ENCODE data around the gene PISD.

PISD gene

GRCh38 chr22:31625257-31625640 is 36.8 kb downstream of the PISD start:
- no peak for DNase-seq

DNA sequence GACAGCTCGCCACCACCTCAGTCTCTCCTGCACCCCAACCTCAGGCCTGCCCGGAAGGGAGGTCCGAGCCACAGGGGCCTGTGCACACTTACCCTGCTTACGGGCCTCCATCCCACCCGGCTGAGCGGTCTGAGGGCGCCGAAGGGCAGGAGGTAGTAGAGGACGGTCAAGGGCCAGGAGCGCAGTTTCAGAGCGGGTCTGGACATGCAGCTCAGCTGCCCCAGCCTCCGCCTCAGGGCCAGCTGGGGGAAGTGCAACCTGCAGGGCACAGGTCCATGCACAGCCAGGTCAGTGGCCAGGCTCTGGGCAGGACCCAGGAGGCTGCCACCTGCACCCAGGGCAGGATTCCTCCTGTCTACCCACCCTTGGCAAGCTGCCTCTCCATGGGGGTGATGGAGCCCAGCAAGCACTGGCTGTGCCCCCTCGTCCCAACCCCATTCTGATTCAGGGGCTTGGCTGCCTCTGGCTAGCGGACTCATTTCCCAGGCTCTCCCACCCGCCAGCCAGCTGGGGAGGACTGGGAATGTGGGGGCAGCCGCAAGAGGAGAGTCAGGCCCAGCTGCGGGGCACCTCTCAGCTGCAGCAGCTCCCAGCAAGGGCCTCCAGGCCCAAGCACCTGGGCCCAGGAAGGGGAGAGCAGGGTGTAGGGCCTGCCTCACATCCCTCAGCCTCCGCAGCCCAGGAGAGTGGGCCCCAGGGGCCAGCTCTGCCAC is 38.3 kb downstream of the PISD start:
- no peak for DNase-seq

DNA sequence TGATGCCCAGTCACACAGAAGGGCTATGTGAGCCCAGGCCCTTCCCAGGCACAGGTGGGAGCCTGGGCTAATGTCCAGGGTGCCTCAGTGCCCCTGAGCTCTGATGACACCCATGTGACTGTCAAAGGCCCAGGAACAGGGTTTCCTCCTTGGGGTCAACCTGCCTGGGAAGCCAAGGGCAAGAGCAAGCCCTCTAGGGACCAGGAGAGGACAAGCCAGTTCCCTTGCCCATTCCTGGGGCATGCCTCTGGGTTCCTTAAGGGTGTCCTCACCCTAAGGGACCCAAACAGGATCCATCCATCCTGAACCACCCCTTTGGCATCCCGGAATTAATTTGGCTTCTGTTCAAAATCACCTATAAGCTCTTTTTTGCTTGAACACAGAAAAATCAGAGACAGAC is 39.0 kb downstream of the PISD start:
- no peak for DNase-seq

DNA sequence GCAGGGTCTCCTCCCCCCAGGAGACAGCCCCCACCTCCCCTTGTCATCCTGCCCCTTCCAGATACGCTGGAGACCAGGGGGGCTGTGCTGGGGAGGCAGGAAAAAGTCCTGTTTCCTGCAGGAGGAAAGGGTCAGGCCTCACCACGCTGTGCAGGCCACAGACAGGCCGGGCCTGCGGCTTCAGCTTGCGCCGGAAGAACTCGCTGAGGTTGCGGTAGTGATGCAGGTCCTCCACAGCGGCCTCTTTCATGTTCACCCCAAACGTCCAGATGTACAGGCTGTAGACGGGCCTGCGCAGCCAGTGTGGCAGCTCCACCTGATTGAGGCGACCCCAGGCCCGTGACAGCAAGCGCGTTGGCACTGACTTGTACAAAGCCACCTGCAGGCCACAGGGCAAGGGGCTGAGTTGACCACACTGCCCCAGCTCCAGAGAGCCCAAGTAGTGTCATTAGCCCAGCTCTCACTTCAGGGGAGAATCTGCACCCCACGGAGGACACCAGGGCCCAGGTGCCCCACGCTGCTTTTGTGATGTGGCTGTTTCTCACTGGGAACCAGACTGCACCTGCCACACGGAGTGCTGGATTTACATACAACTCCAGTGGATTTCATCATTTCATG is 40.4 kb downstream of the PISD start:
- no peak for DNase-seq

- DNase-seq = no peak
These were observed 41.1 kb downstream of the PISD start for GRCh38 chr22:31620756-31621480.

DNA sequence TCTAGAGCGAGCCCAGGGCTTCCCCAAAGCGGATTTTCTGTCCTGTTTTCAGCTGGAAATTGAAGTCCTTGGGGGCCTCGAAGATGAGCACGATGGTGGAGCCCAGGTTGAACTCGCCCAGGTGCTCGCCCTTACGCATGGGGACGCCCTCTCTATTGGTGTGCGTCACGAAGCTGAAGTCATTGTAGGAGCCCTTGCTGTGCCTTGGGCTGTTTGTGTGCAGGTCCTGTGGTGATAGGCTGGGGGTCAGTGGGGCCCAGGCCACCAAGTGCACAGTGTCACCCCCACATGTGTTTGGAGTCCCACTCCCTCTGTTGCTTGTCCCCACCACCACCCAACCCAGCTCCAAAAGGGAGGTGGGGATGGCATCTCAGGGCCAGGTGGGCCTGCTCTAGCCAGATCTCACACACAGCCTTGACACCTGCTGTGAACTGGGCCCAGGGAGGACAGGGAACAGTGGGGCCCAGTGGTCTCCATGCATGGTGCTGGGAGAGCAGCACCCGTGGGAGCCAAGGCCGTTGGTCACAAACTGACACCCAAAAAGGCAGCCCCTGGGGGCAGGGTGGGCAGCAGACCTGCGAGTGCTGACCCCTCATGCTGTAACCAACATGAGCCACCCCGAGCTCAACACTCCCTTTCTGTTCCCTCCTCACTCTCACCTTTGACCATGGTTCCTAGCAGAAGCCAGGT is 42.3 kb downstream of the PISD start:
- no peak for DNase-seq

- DNase-seq = no peak
These were observed 43.4 kb downstream of the PISD start for GRCh38 chr22:31618471-31619176.

GRCh38 chr22:31618057-31618456 is 44.0 kb downstream of the PISD start:
- DNase-seq = no peak

- DNase-seq = no peak
These were observed 45.6 kb downstream of the PISD start for GRCh38 chr22:31616315-31616980.

- DNase-seq = no peak
These were observed 46.1 kb downstream of the PISD start for GRCh38 chr22:31615940-31616314.

GRCh38 chr22:31615491-31615860 is 46.5 kb downstream of the PISD start:
- DNase-seq = no peak

DNA sequence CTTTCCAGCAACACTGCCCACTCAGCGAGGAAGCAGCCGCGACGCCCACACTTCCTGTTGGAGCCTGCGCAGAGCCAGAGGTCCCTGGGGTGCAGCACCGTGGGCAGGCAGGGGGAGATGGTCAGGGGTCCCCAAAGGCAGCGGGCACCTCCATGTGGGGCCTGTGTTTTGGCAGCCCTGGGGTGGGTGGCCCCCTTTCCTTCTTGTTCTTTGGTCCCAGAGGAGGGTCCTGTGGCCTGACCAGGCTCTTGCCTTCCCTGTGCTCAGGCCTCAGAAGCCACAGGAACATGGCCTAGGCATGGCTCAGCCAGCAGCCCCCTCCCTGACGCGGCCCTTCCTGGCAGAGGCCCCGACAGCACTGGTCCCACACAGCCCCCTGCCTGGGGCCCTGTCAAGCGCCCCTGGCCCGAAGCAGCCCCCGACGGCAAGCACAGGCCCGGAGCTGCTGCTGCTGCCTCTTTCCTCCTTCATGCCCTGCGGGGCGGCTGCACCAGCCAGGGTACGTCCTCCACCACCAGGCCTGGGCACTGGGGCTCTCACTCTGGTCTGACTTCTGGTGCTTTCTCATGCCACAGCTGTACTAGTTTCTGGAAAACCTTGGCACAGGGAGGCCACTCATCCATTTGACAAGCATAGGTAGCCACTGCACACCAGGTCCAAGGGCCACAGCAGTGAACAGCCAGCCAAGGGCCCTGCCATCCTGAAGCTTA is 47.1 kb downstream of the PISD start:
- DNase-seq = no peak

DNA sequence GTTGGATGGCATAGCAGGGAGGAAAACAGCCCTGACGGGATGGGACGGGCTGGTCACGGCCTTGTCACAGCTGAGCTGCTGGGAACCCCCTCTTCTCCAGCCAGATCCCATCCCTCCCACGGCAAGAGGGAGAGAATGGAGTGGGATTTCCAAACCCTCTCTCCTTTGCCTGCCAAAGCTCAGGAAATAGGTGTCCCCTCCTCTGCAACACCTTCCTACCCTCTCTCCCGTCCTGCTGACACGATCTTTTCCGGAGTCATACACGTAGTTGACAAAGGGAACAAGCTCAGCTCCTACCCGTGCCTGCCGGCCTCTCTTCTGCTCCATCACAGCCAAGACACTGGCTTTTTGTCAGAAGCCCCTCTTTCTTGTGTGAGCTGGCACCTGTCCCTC is 48.1 kb downstream of the PISD start:
- DNase-seq = no peak

GRCh38 chr22:31613286-31613903 is 48.6 kb downstream of the PISD start:
- no peak for DNase-seq

GRCh38 chr22:31612891-31613285 is 49.1 kb downstream of the PISD start:
- DNase-seq = no peak

- DNase-seq = no peak
These were observed 50.8 kb downstream of the PISD start for GRCh38 chr22:31611061-31611760.

DNA sequence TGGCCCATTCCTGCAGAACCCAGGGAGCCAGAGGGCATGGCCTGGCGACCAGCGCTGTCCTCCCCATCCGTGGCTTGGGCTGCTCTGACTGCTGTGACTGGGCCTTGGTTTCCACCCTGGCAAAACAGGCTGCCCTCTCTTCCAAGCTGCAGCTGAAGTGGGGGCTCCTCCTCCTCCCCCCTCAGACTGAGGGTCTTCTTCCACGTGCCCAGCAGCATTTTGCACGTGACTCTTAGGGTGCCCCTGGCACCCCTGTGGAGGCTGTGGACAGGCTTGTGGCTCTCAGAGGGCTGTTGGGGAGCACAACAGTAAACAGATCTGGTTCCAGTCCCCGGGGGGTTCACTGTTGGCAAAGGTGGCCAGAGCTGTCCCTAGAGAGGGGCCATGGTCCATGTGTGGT is 51.4 kb downstream of the PISD start:
- DNase-seq = no peak

DNA sequence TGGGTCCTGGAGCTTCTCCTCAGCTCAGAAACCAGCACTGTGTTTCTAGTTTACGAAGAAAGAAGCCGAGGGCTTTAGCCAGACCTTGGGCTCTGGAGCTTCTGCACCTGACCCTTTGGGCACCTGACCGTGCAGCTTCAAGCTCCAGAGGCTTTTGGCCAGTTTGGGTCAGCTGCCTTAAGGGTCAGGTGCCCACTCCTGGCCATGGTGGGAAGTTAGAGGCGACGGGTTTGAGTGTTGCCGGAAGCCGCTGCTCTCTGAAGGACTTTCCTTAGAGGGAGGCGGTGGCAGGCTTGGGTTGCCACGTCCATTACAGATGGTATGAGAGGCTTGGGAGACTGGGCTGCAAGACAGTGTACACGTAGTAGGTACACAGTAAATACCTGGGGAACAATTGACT is 52.3 kb downstream of the PISD start:
- no peak for DNase-seq

GRCh38 chr22:31607696-31608095 is 54.3 kb downstream of the PISD start:
- no peak for DNase-seq

DNA sequence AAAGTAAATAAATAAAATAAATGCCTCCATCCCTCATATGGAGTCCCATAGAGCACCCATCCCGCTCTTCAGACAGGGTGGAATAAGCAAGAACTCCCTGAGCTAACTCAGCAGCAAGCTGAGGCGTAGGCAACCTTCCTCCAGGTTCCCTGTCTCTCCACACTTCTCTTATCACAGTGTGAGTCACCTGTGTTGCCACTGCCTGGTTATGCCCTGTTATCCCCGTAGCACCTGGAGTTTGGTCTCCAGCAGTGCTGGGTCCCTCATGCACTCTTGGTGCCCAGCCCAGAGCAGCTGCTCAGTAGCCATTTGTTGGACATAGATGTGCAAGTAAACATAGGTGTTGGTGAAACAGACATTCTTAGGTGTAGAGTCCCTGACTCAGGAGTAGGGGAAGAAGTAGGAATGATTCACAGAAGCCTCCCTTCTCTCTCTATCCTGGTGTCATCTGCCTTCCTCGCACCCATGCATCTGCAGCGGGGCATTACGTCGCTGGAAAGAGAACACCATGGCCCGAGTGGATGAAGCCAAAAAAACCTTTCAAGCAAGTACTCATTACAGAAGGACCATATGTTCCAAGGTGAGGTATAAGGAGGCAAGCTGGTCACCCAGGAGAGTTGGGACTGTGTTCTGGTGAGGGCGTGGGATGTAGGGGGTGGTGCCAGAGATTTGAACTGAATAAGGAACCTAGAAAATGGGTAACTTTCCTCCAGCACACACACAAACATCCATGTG is 56.0 kb downstream of the PISD start:
- DNase-seq = no peak

Data from activated CD8-positive, alpha-beta memory T cell treated with anti-CD3 and anti-CD28 coated beads, Interleukin-2, amount 50 U/mL, for 4 hours (primary cell).